GM19240 (cell line): ENCODE data around the gene PSMB5.
A peak's percentile ranks its signal among the peaks of the same experiment; 100 is the strongest.

Experiments used
- DNase-seq: peaks from one replicate; pipeline ENCODE4 v3.0.0; 2011; ENCODE audit warnings: low spot score; ENCODE audit not compliant: insufficient read length

Gene PSMB5

GRCh38 chr14:23058654-23059504, 24.2 kb upstream of the PSMB5 start:
- DNase-seq: no peak

GRCh38 chr14:23057757-23058653, 23.3 kb upstream of the PSMB5 start:
- peak; percentile 98 for DNase-seq

- peak; percentile 84 for DNase-seq
Measured at GRCh38 chr14:23056956-23057756, 22.5 kb upstream of the PSMB5 start, which contains the start of gene CDH24. Gene CDH24 (minus strand): TSS chr14:23057520. CDS start chr14:23055733, 1,787 bp downstream.

GRCh38 chr14:23056145-23056955, 21.6 kb upstream of the PSMB5 start:
- DNase-seq: peak; percentile 97

GRCh38 chr14:23055621-23056144, 21.0 kb upstream of the PSMB5 start:
- DNase-seq: no peak

GRCh38 chr14:23055147-23055550, 20.4 kb upstream of the PSMB5 start:
- no peak for DNase-seq

- no peak for DNase-seq
Measured at GRCh38 chr14:23054000-23054811, 19.5 kb upstream of the PSMB5 start.

- DNase-seq: no peak
Measured at GRCh38 chr14:23053426-23053825, 18.7 kb upstream of the PSMB5 start.

GRCh38 chr14:23052671-23053070, 18.0 kb upstream of the PSMB5 start:
- DNase-seq: no peak

- no peak for DNase-seq
Measured at GRCh38 chr14:23052182-23052623, 17.5 kb upstream of the PSMB5 start.

- no peak for DNase-seq
Measured at GRCh38 chr14:23051141-23052057, 16.7 kb upstream of the PSMB5 start.

- no peak for DNase-seq
Measured at GRCh38 chr14:23049011-23049410, 14.3 kb upstream of the PSMB5 start.

GRCh38 chr14:23047751-23048693, 13.3 kb upstream of the PSMB5 start:
- DNase-seq: no peak

GRCh38 chr14:23047034-23047634, 12.4 kb upstream of the PSMB5 start:
- DNase-seq: no peak

- no peak for DNase-seq
Measured at GRCh38 chr14:23045419-23046357, 11.0 kb upstream of the PSMB5 start.

- DNase-seq: no peak
Measured at GRCh38 chr14:23044840-23045239, 10.1 kb upstream of the PSMB5 start.
